Astrocyte of the spinal cord (primary cell): Measurements from ENCODE around the gene PRAME.

ENCODE experiments used
- DNase-seq: peaks from one replicate; pipeline ENCODE4 v3.0.0; 2011; ENCODE audit warnings: low read depth, low spot score
- H3K4me3 ChIP-seq: 2 replicates; pipeline ENCODE4 v1.5.1; 2011; ENCODE audit warnings: low read depth, mild to moderate bottlenecking, low read length, moderate library complexity
- CTCF ChIP-seq: IDR thresholded peaks from 2 replicates; pipeline ENCODE4 v1.5.1; 2012; ENCODE audit warnings: low read depth, mild to moderate bottlenecking, low read length, inconsistent platforms
- in situ Hi-C: cut with HindIII; loops from 2 replicates; pipeline ENCODE4 v1.10.0; 2017; ENCODE audit warnings: low sequenced_read_pairs

PRAME gene

GRCh38 chr22:22571862-22572261 lies 12.8 kb upstream of the PRAME start:
- no peak for DNase-seq
- in situ Hi-C loops = no loop called here
- TF ChIP-seq CTCF = no peak
- no peak overlapping the region for H3K4me3 ChIP-seq

DNA sequence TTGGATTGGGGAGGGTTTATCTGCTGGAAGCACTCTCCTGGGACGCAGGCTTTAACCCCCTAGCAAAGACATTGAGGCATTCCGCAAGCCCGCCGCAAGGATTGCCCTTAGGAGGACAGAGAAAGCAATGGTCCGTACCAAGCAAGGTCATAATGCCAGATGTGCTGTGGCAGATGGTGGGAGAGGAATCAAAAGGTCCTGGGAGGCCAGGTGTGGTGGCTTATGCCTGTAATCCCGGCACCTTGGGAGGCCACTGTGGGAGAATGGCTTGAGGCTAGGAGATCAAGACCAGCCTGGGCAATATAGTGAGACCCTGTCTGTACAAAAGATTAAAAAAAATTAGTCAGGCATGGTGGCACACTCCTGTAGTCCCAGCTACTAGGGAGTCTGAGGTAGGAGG lies 12.4 kb upstream of the PRAME start:
- DNase-seq = no peak
- in situ Hi-C loops = no loop called here
- no peak overlapping the region for H3K4me3 ChIP-seq
- TF ChIP-seq CTCF = no peak

GRCh38 chr22:22569218-22569617 lies 10.2 kb upstream of the PRAME start:
- no peak for TF ChIP-seq CTCF
- in situ Hi-C loops = no loop called here
- H3K4me3 ChIP-seq = no peak overlapping the region
- DNase-seq = no peak

- no peak overlapping the region for H3K4me3 ChIP-seq
- DNase-seq = no peak
- TF ChIP-seq CTCF = no peak
- in situ Hi-C loops = no loop called here
These were observed 6.9 kb upstream of the PRAME start for GRCh38 chr22:22565981-22566380.

DNA sequence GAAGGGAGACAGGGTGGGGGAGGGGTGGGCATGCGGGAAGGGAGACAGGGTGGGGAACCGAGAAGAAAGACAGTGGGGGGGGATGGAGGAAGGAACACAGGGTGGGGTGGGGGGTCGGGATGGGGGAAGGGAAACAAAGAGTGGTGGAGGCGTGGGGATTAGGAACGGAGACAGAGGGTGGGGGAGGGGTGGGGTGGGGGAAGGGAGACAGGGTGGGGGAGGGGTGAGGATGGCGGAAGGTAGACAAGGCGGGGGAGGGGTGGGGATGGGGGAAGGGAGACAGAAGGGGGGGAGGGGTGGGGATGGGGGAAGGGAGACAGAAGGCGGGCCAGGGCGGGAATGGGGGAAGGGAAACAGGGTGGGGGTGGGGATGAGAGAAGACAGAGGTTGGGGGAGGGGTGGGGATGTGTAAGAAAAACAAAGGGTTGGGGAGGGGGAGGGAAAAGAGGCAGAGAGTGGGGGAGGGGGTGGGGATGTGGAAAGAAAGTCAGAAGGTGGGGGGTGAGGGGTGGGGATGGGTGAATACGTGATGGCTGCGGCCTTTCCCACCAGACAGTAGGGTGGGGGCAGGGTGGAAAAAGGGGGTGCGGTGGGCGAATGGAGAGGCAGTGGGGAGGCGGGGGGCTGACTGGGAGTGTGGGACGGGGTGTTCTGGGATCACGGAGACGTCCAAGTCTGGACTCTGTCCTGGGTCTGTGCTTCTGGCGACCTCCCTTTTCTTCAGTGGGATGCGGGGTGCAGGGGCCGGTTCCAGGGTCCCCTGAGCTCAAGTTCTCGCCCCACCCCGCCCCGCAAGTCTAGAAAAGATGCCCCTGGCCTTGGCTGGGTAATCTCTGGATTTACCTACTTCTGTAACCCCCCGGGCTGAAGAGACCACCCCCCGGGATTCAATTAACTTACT lies 744 bp downstream of the PRAME start:
- TF ChIP-seq CTCF = no peak
- in situ Hi-C loops = no loop called here
- no peak for DNase-seq
- H3K4me3 ChIP-seq = no peak overlapping the region

DNA sequence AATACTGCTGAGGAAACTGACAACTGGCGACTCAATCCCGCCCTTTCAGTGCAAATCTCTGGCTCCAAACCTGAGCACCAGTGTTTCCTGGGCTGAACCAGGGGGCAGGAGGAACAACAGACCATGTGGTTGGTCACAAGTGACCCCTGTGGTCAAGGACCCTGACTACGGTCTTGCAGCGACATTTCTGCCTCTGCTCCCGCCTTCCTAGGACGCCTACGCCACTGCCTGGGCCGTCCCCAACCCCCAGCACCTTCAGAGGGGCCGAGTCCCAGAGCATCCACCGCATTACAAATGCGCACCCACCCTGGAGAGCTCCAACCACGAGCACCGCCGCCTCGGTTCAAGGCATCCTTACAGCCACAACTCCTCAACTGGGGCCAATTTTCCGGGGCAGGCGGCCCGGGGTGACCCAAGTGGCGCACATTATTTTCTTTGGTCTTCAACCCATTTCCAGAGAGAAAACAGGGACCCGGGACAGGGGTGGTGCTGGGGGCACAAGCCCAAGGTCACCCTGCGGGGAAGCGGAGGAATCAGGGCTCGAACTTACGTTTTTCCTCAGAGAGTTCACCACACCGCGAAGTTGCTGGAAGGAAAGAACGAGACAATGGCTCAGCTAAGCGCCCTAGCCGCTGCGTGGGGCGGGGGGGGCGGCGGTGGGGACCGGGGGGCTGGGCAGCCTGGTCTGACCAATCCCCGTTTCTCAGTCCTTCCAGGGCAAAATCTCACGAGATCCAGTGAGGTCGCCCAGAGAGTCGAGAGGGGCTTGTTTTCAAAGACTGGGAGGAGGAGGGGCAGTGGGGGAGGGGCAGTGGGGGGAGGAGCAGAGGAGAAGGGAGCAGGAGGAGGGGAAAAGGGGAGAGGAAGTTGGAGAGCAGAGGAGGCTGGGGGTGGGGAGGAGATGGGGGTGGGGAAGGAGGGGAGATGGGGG lies 1.8 kb downstream of the PRAME start:
- in situ Hi-C loops = no loop called here
- no peak for TF ChIP-seq CTCF
- H3K4me3 ChIP-seq = no peak overlapping the region
- DNase-seq = no peak
